Adipose tissue (tissue), 3 donors: ENCODE results near the gene ADH1C. TPM values are rescaled to one million over a fixed set of nuclear protein-coding genes. Genes with fewer than 3 reads are reported as not detected.
A peak's percentile ranks its signal among the peaks of the same experiment; 100 is the strongest.
"Not testable (repeated sequence)": the region's sequence is repeated elsewhere in the genome, so short reads cannot be mapped to it uniquely, and the experiment has no call there.

Source experiments
- H3K27ac ChIP-seq: one replicate; pipeline ENCODE4 v1.5.1; 2013; ENCODE audit warnings: low read depth, low read length
- WGBS, 3 donors: extraction: QIAGEN DNeasy Blood & Tissue Kit; methylation state at CpG; one replicate each; pipeline ENCODE4 v1.1.7; 2013; 5-methylcytosine and 5-hydroxymethylcytosine counted together
- polyA plus RNA-seq, 3 donors: library from polyadenylated mRNA; stranded (reverse); fragments of 200-250 nt; gene quantifications; one replicate each; pipeline ENCODE4 v1.2.3, GENCODE V29; 2013
- donor health status: healthy with polysubstance abuse.
- donor health status: Bipolar disorder and iron deficiency.
- donor health status: healthy.

The ADH1C gene
- polyA plus RNA-seq, 3 donors = 8.1 to 118 (median 29.8) TPM

DNA sequence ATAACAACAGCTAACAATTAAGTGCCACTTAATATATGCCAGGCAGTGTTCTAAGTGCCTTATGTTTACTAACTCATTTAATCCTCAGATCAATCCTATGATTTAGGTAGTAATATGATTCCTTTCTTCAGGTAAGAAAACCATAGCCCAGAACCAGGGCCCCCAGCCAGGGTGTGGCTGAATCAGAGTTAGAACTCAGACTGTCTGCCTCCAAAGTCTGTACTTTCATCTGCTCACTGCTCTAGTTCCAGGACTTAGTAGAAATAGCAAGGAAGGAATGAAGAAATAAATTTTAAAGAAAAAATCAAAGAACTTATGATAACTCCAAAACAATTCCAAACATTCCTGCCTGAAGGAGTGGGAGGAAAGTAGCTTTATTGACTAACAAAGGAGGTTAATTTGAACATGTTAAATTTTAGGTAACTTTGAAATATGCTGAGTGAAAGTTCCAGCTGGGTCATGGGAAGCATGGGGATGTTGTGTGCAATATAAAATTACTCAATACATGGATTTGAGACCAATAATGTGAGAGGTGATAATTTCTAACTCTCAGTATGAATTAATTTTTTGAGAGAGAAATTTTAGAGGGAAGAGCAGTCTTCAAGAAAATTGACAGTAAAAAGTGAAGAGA lies 8.8 kb upstream of the ADH1C start:
- no peak overlapping the region for H3K27ac ChIP-seq

DNA sequence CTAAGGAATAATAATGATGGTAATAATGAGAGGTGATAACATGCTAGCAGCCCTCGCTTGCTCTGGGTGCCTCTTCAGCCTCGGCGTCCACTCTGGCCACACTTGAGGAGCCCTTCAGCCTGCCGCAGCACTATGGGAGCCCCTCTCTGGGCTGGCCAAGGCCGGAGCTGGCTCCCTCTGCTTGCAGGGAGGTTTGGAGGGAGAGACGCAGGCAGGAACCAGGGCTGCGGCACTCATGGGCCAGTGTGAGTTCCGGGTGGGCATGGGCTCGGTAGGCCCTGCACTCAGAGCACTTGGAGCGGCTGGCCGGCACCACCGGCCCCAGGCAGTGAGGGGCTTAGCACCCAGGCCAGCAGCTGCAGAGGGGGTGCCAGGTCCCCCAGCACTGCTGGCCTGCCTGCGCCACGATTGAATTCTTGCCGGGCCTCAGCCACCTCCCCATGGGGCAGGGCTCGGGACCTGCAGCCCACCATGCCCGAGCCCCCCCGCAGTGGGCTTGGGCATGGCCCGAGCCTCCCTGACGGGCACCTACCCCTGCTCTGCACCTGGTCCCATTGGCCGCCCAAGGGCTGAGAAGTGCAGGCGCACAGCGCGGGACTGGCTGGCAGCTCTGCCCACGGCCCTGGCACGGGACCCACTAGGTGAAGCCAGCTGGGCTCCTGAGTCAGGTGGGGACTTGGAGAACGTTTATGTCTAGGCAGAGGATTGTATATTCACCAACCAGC lies 7.1 kb upstream of the ADH1C start:
- no peak overlapping the region for H3K27ac ChIP-seq
- WGBS, 3 donors = 89 to 93% (median 92%) methylated on average over 25 to 27 of the region's 27 CpGs

DNA sequence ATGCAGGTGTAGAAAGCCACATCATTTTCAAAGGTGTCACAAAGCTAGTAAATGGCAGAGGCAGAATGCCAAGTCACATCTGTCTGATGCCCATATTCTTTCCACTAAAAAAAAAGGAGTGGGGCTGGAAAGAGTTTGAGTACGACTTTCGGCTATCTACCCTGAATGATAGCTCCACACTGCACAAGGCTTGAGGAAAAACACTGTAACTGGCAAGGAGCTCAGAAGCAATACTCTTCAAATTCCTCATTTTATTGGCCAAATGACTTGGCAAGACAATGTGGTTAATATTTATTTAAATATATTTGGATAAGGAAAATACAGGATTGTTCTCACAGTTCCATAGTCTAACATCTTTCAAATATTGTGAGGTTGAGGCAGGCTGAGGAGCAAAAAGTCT lies 5.4 kb upstream of the ADH1C start:
- WGBS, 3 donors = 32 to 79% (median 69%) methylated on average over 2 of the region's 2 CpGs
- no peak overlapping the region for H3K27ac ChIP-seq

DNA sequence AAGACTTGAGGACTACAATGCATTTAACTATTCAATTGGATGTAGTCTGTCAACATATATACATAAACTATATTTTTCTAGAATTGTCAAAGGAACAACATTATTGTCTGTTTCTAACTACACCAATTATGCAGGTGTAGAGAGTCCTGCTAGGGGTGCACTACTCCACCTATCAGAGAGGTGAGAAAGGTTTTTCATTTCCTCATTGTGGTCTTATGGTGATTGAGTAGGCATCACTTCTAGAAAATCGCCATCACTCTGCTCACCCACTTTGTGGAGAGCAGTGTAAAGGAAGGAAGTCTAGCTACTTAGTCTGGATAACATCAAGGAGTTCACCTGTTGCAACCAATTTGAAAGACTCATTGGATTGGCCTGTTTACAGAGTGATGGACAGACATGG lies 4.4 kb upstream of the ADH1C start:
- no peak overlapping the region for H3K27ac ChIP-seq
- WGBS, 3 donors = 73 to 82% (median 79%) methylated on average over 1 of the region's 1 CpG

DNA sequence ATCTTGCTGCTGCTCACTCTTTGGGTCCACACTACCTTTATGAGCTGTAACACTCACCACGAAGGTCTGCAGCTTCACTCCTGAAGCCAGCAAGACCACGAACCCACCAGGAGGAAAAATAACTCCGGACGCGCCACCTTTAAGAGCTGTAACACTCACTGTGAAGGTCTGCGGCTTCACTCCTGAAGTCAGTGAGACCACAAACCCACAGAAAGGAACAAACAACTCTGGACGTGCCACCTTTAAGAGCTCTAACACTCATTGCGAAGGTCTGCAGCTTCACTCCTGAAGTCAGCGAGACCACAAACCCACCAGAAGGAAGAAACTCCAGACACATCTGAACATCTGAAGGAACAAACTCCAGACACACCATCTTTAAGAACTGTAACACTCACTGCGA lies 3.6 kb upstream of the ADH1C start:
- WGBS, 3 donors = 66 to 83% (median 71%) methylated on average over 10 of the region's 10 CpGs
- not testable (repeated sequence) for H3K27ac ChIP-seq

DNA sequence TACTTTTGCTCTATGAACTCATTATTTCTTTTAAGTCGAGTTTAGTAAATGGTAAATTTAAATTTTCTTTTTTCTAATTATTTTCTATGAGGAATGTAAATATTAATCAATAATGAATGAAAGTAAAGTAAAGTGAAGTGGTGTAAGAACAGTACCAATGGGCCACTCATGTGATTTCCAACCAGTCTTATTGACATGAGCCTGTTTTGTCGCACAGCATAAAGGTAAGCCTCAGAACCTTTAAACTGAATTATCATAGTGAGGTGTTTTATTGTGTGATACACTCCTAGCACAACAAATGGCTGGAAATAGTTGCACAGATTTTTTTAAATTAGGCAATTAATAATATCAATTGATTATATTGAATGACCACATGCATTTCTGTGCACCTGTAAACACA lies 1.1 kb downstream of the ADH1C start:
- H3K27ac ChIP-seq = no peak overlapping the region
- 87 to 93% (median 89%) methylated on average over 2 of the region's 2 CpGs for WGBS, 3 donors

DNA sequence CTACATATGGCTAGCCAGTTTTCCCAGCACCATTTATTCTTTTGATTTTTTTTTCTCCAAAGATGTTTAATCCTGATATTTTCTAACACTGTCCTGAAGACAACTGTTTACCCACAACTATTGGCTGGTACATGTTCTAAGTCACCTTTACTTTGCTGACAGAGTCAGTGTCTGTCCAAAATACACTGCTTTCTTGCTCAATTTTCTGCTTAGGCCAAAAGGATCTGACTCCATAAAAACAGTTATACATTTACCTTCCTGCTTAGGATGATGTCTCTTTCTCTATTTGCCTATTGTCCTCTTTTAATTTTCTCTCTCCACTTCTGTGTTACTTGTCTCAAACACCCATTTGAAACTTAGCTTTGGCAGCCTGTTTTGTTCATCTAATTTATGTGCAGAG lies 3.2 kb downstream of the ADH1C start:
- H3K27ac ChIP-seq = no peak overlapping the region

DNA sequence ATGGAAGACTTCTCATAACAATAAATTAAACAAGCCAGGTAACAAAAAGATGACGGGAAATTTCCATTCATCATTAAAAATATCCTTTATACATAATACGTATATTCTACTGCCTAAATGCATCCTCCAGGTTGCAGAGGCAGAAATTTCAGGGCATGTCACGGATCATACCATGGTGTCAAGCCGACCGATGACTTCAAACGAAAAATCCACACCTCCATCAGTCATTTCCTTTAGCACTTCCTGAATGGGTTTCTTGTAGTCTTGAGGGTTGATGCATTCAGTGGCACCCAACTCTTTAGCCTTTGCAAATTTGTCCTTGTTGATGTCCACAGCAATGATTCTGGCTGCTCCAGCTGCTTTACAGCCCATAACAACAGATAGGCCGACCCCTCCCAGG lies 9.9 kb downstream of the ADH1C start:
- WGBS, 3 donors = 66 to 92% (median 87%) methylated on average over 7 of the region's 7 CpGs
- not testable (repeated sequence) for H3K27ac ChIP-seq

DNA sequence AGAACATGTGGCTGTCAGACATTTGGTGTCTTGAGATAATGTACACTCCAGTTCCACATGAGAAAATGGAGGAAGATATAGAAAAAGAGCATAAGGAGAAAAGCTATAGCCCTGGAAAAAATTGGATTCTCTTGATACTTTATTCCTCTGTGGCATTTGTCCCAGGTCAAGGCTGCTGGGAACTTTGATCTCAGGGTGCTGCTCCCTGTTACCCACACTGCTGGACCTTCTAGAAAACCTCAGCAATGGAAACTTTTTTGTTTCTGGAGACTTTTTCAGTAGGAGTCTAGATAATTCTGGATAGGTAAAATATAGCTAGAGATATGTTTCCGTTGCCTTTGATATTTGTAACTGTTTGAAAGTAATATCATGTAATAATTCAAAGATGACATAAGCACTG lies 11.1 kb downstream of the ADH1C start:
- H3K27ac ChIP-seq = no peak overlapping the region
- 74 to 85% (median 84%) methylated on average over 1 of the region's 1 CpG for WGBS, 3 donors

DNA sequence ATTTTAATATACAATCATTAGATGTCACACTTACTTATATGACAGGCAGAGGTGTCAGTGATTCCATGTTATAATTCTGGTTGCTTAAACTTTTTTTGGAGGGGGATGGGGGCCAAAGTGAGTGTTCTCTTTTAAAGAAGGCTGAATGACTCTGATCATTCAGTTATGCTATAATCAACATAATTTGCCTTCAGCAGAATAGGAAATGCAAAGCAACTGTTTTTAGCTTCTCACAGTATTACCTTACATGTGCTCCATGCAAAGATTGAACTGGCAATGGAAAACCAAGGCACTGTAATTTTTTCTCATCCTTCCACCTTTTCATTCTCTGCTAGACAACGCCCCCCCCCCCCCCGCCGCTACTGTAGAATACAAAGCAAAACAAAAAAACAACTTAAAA lies 13.4 kb downstream of the ADH1C start:
- 83 to 96% (median 92%) methylated on average over 3 of the region's 3 CpGs for WGBS, 3 donors
- H3K27ac ChIP-seq = no peak overlapping the region

DNA sequence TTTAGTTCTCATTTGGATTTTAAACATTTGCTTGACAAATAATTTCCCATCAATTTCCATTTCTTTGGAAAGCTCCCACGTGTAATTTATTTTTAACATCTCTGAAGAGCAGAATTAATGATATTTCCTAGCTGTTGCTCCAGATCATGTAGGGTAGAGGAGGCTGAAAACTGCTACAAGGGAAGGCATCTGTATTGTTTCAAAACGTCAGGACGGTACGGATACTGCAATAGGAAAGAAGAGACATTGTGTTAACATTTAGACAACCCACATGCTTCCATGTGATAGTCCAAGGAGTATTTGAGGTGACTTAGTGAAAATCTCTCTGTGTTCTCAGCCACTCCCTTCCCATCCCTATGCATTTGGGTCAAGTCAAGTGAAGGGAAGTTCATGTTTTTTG lies 16.0 kb downstream of the ADH1C start:
- 49 to 80% (median 61%) methylated on average over 4 of the region's 4 CpGs for WGBS, 3 donors

DNA sequence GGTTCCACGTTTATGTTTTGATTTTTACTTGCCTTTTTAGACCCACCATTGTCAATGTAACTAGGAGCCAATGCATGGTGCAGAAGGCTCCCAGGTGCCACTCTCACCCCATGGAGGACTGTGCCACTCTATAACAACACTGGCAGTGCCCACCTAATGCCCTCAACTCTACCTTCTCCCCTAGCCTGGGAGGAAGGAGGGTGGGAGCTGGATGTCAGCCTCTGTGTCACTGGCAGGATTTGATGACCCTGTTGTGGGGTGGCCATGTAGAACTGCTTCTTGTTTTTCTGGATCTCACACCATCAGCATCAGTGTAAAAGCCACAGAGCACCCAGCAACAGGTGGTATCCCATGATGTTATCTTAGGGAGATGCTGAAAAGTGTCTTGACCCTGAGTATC lies 17.7 kb downstream of the ADH1C start:
- 52 to 75% (median 67%) methylated on average over 1 of the region's 1 CpG for WGBS, 3 donors
- H3K27ac ChIP-seq = no peak overlapping the region

More for the DNA sequence above, 16.0 kb downstream of the ADH1C start:
- H3K27ac ChIP-seq = no peak overlapping the region

DNA sequence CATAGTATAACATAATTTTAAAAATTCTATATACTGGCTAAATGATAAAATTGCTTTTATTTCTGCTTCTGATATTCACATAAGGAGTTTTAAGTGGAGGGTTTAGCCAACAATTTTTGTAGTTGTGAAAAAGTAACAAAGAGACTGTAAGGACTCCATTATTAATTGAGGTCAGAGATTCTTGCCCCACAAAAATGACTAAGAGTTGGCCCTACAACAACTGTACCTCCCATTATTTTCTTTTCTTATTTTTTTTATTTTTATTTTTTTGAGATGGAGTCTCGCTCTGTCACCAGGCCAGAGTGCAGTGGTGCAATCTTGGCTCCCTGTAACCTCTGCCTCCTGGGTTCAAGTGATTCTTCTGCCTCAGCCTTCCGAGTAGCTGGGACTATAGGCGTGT lies 21.9 kb downstream of the ADH1C start:
- H3K27ac ChIP-seq = no peak overlapping the region
- WGBS, 3 donors = 77 to 87% (median 87%) methylated on average over 3 of the region's 3 CpGs

DNA sequence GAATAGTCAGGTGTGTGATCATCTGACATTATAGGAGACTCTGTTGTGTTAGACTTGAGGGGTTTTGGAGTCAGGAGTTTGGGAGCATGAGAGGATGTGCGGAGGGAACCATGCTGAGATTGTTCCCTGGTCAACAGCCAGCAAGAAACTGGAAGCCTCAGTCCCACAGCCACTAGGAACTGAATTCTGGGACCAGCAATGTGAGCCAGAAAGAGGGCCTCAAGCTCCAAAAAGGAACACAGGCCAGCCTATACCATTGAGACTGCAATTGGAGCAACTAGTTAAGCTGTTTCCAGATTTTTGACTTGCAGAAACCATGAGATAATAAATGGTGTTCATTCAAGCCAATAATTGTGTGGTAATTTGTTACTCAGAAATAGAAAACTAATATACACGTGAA lies 22.7 kb downstream of the ADH1C start:
- H3K27ac ChIP-seq = no peak overlapping the region
- WGBS, 3 donors = 70 to 82% (median 71%) methylated on average over 2 of the region's 2 CpGs

DNA sequence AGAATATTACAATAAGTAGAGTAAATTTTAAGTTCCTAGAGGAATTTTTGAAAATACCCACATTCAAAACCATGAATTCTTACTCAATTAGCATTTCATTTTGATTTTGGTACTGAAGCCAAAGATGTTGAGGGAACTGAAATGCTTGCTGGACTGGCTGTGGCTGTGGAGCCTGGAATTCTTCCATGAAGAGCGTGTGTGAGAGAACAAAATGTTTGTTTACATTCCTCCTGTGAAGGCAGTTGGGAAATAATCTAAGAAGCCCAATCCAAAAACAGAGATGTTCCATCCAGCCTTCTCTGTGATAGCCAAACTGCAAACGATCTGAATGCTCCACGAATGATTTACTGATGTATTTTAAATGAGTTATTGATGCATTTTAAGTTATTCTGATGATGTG lies 27.6 kb downstream of the ADH1C start:
- WGBS, 3 donors = 24 to 45% (median 41%) methylated on average over 3 of the region's 3 CpGs
- H3K27ac ChIP-seq = no peak overlapping the region

DNA sequence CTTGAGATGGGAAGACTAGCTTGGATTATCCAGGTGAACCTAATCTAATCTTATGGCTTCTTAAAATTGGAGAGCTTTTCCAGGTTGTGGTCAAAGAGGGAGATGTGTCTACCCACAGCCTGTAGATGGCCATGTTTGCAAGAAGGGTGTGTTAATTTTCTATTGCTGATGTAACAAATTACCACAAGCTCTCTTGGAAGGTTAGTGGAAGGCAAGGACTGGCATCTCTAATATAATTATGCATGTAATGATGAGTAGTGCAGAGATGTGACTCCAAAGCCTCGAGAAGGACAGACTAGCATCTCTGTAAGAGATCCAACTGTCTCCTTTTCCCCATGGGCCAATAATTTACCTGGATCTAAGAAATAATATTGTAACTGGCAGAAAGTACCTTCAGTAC lies 28.2 kb downstream of the ADH1C start:
- H3K27ac ChIP-seq = no peak overlapping the region
- 40 to 60% (median 49%) methylated on average over 1 of the region's 1 CpG for WGBS, 3 donors

DNA sequence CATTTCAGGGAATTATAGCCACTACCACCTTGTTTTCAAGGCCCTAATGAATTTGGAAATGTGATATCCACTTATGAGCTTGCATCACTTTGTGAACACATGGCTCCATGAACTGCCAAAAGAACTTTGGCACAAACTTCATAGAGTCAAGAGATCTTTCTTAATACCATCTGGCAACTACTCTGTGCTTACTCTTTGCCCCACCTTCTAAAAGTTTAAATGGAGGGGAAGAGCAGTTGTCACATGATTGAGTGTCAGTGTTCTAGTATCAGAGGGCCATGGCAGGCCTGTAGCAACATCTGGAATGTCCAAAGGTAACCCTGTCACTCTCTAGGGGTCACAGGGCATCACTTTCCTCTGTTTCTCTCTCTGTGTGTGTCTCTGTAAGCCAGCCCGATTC lies 28.8 kb downstream of the ADH1C start:
- WGBS, 3 donors = 78 to 100% (median 80%) methylated on average over 1 of the region's 1 CpG
- H3K27ac ChIP-seq = no peak overlapping the region

DNA sequence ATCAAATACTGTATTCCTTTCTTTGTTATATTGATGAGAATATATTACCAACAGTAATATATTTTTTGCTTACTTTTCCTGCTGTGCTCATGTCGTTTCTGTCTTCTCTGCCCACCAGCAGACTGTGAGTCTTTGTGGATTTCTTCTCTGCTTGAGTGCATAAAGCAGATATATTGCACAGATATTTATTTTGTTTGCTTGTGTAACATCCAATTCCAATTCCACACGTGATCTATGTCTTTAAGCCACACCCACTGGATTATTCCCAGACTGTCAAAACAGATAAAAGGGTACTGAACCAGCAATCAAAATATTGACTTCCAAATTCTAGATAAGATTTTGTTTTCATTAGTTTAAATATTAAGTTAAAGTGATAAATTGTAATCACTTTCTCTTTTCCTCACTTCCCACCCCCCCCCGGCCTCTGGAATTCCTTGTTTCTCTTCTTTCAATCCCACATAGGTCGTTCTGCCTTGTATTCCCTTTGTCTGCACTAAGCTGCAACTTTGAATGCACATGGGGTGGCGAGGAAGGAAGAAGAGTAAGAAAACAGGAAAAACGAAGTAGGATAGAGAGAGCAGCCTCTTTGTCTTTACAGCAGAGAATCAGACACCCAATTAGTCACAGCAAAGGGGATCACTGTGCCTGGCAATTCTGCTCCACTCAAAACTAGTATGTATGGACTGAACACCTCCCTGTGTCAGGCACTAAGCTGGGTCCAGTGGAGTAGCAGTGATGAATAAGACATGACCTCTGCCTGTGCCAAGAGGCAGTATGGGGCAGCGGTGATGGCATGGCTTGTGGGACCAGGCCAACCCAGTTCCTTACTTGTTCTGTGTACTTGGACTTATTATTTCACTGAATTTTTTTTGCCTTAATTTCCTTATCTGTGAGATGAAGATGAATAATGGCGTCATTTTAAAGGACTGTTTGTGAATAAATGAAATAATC lies 31.0 kb downstream of the ADH1C start, which contains the start of gene ADH1B:
TSS of gene ADH1B (minus strand) at position 161 of the 951 bp plus-strand sequence. CDS start at position 91, 70 bp downstream.
- WGBS, 3 donors = 35 to 42% (median 37%) methylated on average over 8 of the region's 8 CpGs
- H3K27ac ChIP-seq = no peak within 1 kb of the TSS

DNA sequence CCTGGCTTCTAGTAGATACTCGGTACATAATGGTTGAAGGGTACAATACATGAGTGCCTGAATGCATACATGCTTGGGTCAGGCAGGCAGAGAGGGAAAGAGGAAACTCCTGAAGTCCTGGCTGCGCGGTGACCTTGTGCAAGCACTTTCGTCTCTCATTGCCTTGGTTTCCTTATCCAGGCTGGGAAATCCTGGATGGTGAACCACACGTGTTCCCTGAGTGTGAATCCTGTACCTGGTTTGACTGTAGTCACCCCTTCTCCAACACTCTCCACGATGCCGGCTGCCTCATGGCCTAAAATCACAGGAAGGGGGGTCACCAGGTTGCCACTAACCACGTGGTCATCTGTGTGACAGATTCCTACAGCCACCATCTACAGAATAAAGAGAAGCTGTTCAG lies 34.7 kb downstream of the ADH1C start:
- 82 to 92% (median 85%) methylated on average over 8 of the region's 8 CpGs for WGBS, 3 donors
- H3K27ac ChIP-seq = peak overlapping the region; percentile 1
